NCI-H748 treated with DMSO at 0.1 percent for 48 hours (cell line): ENCODE measurements around the gene PLEKHA5.
"Not testable (repeated sequence)": the region's sequence is repeated elsewhere in the genome, so short reads cannot be mapped to it uniquely, and the experiment has no call there.

Experiments used
- DNase-seq: peaks from one replicate; lab custom pipeline; 2025; lab: John Stamatoyannopoulos, UW

PLEKHA5 gene

DNA sequence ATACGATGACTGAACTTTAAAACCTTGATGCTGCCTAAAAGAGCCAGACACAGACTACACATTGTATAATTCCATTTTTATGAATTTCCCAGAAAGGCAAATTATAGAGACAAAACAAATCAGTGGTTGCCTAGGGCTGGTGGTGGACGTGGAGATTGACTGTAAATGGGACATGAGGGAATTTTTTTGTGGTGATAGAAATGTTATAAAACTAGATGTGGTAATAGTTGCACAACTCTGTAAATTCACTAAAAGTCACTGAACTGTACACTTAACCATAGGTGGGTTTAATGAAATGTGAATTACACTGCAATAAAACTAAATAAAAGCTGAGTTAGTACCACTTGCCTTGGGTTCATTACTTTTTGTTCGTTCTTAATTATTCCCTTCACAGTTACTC lies 72.1 kb downstream of the PLEKHA5 start:
- DNase-seq, result no peak

DNA sequence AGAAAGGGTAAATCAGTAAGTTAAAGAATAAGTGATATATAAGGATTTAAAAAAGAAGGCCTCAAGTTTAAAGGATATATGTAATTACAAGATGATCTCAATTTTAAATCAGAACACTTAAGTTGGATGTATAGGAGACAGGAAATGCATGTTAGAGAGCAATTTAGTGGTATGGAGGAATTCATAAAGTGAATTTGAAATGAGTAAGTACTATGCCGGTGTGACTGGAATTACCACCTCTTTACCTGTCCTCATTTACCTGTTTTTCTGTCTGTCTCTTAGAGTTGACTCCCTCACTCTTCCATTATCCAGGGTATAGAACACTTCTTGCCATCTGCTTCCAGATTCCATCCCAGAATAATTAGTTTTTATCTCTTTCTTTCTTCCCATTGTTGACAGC lies 73.5 kb downstream of the PLEKHA5 start:
- DNase-seq, result no peak

- DNase-seq, result no peak
Measured at GRCh38 chr12:19203539-19204506, 74.3 kb downstream of the PLEKHA5 start.

DNA sequence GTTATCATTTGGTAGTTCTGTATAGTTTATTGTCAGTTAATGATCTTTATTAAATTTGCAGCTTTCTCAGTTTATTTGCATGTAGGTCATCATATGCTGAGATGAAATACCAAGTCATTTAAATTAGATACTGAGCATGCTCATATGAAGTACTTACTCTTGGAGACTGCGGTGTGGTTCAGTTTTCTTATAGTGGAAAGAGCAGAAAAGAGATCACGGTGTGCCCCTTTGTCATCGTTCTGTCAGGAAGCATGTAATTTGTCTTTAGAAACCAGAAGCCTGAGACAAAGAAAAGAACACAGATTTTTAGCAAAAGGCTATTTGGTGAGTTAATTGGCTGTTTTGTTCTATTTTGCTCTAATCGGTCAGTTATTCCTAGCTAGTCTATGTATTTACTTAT lies 75.6 kb downstream of the PLEKHA5 start:
- DNase-seq, result no peak

- no peak for DNase-seq
Measured at GRCh38 chr12:19206493-19207077, 77.1 kb downstream of the PLEKHA5 start.

DNA sequence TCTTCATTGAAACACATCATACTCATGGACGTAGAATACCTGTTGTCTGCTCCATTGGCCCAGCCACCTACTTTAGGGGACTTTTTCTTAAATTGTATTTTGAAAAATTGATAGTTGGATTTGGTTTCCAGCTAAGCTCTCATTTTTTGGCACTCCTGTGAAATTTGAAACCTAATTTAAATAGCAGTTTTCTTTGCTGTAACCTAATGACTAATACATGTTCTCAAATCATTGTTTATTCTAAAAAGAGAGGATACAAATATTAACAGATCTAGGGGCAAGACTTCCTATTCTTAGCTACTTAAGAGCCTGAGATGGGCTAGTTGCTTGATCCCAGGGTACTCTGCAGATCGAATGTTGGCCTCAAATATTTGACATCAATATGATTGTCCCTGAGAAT lies 78.9 kb downstream of the PLEKHA5 start:
- DNase-seq, result no peak

DNA sequence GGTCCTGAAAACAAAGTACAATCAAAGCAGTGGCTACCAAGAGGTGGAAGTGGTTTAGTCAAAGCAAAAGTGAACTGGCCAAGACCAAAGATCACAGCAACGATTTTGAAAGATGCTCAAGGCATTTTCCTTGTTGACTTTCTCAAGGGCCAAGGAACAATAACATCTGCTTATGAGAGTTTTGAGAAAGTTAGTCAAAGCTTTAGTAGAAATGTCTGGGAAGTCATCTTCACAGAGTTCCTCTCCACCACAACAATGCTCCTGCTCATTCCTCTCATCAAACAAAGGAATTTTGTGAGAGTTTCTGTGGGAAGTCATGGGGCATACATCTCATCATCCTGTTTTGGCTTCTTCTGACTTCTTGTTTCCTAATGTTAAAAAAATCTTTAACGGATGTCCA lies 80.1 kb downstream of the PLEKHA5 start:
- DNase-seq, result no peak

DNA sequence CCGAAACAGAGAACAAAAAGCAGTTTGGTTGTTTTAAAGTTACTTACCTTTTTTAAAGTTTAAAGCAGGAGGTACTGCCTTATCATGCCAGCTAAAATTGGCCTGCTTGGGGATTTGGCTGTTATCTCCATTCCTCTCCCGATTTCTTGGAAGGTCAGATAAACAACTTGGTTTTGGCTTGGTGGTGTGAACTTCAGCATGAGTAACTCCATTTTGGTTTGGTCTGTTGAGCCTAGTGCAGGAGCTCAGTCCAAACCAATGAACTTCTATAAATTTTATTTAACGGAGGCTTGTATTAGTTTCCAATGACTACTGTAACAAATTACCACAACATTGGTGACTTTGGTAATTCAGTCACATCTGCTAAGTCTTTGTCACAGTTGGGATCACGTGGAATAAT lies 82.3 kb downstream of the PLEKHA5 start:
- no peak for DNase-seq

DNA sequence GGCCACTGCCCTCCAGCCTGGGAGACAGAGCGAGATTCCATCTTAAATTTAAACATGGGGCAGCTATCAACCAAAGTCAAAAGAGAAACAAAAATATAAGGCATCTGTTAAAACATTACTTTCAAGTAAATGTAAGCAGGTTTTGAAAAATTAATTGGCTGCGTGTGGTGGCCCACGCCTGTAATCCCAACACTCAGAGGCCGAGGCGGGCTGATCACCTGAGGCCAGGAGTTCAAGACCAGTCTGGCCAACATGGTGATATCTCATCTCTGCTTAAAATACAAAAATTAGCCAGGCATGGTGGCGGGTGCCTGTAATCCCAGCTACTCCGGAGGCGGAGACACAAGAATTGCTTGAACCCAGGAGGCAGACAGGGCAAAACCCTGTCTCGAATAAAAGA lies 82.7 kb downstream of the PLEKHA5 start:
- no peak for DNase-seq

- DNase-seq, result no peak
Measured at GRCh38 chr12:19214020-19214419, 84.5 kb downstream of the PLEKHA5 start.

DNA sequence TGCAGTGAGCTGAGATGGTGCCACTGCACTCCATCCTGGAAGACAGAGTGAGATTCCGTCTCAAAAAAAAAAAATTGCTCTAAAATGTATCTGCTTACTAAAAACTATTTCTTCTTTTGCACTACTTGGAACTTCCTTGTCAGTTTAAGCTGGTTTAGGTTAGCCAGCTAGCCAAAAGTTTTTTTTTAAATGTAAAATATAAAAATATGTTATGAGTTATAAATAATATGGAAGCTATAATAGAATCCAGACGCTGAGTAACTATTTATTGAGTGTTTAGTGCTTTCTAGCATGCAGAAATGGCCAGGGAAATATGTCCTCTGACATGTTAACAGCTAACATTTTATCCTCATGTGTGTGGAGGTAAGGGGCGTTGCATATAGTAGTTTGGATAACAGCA lies 85.6 kb downstream of the PLEKHA5 start:
- no peak for DNase-seq

DNA sequence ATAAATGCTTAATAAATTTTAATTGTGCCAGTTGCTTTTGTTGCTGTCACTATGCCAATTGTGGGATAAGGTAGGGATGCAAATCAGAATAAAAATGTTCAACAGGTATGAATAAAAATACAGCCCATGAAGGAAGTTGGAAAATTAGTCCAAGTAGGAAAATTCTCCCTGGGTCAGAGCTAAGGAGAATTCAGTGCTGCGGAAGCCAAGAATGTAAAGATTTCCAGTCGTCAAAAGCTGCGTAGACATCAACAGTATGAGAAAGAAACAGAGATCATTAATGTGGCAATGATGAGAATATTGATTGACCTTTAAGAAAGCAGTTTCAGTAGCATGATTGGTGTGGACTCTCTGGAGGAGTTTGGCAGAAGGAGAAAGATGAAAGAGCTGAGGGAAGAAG lies 87.9 kb downstream of the PLEKHA5 start:
- DNase-seq, result no peak

- no peak for DNase-seq
Measured at GRCh38 chr12:19220205-19220604, 90.7 kb downstream of the PLEKHA5 start.

DNA sequence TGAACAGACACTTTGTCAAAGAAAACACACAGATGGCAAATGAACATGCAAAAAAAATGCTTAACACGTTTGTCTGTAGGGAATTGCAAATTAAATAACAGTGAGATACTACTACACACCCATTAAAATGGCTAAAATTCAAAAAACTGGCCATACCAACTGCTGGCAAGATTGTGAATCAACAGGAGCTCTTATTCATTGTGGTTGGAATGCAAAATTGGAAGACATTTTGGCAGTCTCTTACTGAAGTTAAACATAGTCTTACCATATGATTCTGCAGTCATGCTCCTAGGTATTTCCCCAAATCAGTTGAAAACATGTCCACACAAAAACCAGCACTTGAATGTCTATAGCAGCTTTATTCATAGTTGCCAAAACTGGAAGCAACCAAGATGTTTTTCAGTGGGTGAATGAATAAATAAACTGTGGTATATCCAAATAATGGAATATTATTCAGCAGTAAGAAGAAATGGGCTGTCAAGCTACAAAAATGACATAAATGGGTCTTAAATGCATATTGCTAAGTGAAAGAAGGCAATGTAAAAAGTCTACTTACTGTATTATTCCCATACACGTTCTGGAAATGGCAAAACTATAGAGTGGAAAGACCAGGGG lies 91.4 kb downstream of the PLEKHA5 start:
- DNase-seq, result no peak

- no peak for DNase-seq
Measured at GRCh38 chr12:19222558-19222957, 93.0 kb downstream of the PLEKHA5 start.

DNA sequence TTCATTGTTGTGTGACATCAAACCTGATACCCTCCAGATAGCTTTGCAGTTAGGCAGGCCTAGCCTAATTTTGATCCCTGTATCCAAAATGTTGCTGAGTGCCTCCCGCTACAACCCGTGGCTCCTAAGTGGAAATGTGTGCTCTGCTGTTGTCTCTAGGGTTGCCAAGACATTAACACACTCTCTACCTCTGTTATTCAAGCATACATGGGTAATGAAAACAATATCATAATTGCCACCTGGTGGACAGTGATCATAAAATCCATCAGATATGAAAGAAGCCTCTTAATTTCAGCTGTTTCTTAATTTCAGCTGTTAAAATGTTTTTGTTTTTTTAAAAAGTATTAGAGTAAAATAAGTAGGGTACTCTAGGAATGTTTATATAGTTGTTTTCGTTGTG lies 93.5 kb downstream of the PLEKHA5 start:
- DNase-seq, result peak; percentile 21

- DNase-seq, result no peak
Measured at GRCh38 chr12:19223695-19224094, 94.2 kb downstream of the PLEKHA5 start.

- DNase-seq, result no peak
Measured at GRCh38 chr12:19224746-19225145, 95.2 kb downstream of the PLEKHA5 start.

DNA sequence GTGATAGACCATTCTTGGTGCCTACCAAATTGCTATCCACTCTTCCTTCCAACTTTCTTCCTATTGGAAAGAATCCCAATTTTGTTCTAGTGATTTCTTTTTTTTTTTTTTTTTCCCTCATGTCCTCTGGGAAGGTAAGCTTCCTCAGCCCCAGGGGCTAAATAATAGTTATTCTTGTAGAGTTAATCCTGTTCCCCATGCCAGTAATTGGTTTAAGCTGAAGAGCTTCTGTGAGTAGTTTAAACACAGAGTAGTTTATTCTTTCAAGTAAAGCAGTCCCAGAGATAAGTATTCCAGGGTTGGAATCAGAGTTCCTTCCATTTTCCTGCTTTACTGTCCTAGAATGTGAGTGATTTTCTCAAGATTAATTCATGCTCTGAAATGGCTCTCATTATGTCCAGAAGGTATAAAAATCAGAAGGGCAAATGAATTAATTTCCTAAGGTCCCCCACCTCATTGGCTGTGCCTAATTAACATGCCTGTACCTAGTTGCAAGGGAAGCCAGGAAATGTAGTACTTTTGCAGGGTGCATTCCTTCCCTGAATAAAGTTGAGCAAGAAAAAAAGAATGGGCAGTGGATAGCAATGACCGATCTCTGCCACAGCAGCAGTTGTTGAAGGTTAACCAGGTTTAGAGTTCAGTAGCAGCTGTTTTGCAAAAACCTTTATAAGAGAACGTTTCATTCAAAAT lies 97.8 kb downstream of the PLEKHA5 start:
- no peak for DNase-seq

DNA sequence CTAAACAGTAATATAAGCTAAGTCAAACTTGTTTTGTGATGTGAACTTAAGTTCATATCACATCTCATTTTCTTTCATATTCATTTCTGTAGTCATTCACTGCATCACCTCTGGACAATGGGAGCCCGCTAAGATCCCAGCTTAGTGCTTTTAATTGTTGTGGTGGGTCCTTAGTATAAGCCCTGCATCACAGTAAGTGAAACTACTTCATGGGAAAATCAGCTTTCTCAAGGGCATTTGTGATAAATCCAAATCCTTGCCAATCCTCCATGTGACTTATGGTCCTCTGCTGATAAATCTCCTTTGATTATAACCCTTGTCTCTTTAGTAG lies 98.3 kb downstream of the PLEKHA5 start:
- no peak for DNase-seq

DNA sequence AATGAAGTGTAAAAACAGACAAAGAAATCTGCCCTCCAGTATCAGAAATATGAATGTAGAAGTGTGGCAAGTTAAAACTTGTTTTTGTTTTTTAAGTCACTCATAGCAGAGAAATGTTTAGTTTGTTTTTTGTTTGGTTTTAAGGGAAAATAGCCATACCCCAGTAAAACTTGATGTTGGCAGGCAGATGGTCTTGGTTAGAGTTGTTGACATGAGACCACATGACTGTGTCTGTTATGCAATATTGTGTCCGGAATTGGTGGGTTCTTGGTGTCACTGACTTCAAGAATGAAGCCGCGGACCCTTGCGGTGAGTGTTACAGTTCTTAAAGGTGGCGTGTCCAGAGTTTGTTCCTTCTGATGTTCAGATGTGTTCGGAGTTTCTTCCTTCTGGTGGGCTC lies 99.5 kb downstream of the PLEKHA5 start:
- not testable (repeated sequence) for DNase-seq

DNA sequence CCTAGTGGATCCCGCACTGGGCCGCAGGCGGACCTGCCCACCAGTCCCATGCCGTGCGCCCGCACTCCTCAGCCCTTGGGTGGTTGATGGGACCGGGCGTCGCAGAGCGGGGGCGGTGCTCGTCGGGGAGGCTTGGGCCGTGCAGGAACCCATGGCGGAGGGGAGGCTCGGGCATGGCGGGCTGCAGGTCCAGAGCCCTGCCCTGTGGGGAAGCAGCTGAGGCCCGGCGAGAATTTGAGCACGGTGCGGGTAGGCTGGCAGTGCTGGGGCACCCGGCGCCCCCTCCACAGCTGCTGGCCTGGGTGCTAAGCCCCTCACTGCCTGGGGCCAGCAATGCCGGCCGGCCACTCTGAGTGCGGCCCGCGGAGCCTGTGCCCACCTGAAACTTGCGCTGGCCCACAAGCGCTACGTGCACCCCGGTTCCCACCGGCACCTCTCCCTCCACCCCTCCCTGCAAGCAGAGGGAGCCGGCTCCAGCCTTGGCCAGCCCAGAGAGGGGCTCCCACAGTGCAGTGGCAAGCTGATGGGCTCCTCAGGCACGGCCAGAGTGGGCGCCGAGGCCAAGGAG lies 100.8 kb downstream of the PLEKHA5 start:
- no peak for DNase-seq
